GM23248 (cell line): ENCODE data around the gene PLAC1.

Experiments
- EZH2 ChIP-seq: fragments of 200-600 bp; sonication (generic); IDR thresholded peaks from 2 replicates; pipeline ENCODE4 v1.6.1; 2018; ENCODE audit warnings: antibody characterized with exemption, mild to moderate bottlenecking; ENCODE audit not compliant: insufficient read depth, poor library complexity, severe bottlenecking
- EZH2phosphoT487 ChIP-seq: fragments of 200-600 bp; sonication (generic); IDR thresholded peaks from 2 replicates; pipeline ENCODE4 v1.6.1; 2018; ENCODE audit warnings: antibody characterized with exemption, moderate library complexity, mild to moderate bottlenecking, low read depth; ENCODE audit not compliant: insufficient read depth

GRCh38 chrX:134529481-134529880 lies 128.8 kb downstream of the PLAC1 start:
- TF ChIP-seq EZH2 (no peak), EZH2phosphoT487 (no peak)
